Measurements from ENCODE around the gene WDTC1.
"Not testable (repeated sequence)": the region's sequence is repeated elsewhere in the genome, so short reads cannot be mapped to it uniquely, and the experiment has no call there.

The WDTC1 gene

DNA sequence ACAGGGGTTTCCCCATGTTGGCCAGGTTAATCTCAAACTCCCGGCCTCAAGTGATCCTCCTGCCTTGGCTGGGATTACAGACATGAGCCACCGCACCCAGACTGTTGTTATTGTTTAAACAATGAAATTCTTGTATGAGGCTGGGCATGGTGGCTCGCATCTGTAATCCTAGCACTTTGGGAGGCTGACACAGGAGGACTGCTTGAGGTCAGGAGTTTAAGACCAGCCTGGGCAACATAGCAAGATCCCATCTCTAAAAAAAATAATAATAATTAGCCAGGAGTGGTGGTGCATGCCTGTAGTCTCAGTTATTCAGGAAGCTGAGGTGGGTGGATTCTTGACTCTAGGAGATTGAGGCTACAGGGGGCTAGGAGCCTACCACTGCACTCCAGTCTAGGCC is 6.7 kb upstream of the WDTC1 start:
- DNase-seq (ENCODE audit: insufficient read length, low spot score) = no peak
- FAIRE-seq = no peak
- no peak for TF ChIP-seq POLR2A (IDR thresholded peaks at IDR 0.05; ENCODE audit: low read depth, low read length)

GRCh38 chr1:27233667-27234048 is 774 bp upstream of the WDTC1 start:
- no peak for FAIRE-seq
- DNase-seq (ENCODE audit: insufficient read length, low spot score) = no peak
- TF ChIP-seq POLR2A (IDR thresholded peaks at IDR 0.05; ENCODE audit: low read depth, low read length) = no peak

GRCh38 chr1:27235827-27236226 is 1.4 kb downstream of the WDTC1 start:
- DNase-seq (ENCODE audit: insufficient read length, low spot score) = no peak
- FAIRE-seq = no peak
- no peak for TF ChIP-seq POLR2A (IDR thresholded peaks at IDR 0.05; ENCODE audit: low read depth, low read length)

- TF ChIP-seq POLR2A (IDR thresholded peaks at IDR 0.05; ENCODE audit: low read depth, low read length) = no peak
- FAIRE-seq (no peak), DNase-seq (ENCODE audit: insufficient read length, low spot score) (no peak)
Measured at GRCh38 chr1:27237112-27237511, 2.7 kb downstream of the WDTC1 start.

GRCh38 chr1:27238032-27238431 is 3.6 kb downstream of the WDTC1 start:
- DNase-seq (ENCODE audit: insufficient read length, low spot score) = no peak
- no peak for TF ChIP-seq POLR2A (IDR thresholded peaks at IDR 0.05; ENCODE audit: low read depth, low read length)
- no peak for FAIRE-seq

DNA sequence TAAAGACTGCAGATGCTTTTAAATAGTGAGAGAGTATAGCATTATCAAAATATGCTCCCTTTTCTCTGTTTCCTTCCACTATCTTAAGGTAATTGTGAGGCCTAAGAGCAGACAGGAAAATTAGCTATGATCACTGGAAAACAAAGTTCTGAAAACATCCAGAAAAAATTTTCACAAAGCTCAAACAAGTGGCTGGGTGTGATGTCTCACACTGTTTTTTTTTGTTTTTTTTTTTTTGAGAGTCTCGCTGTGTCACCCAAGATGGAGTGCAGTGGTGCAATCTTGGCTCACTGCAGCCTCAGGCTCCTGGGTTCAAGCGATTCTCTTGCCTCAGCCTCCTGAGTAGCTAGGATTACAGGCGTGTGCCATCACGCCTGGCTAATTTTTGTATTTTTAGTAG is 7.2 kb downstream of the WDTC1 start:
- FAIRE-seq (no peak), DNase-seq (ENCODE audit: insufficient read length, low spot score) (no peak)
- no peak for TF ChIP-seq POLR2A (IDR thresholded peaks at IDR 0.05; ENCODE audit: low read depth, low read length)

DNA sequence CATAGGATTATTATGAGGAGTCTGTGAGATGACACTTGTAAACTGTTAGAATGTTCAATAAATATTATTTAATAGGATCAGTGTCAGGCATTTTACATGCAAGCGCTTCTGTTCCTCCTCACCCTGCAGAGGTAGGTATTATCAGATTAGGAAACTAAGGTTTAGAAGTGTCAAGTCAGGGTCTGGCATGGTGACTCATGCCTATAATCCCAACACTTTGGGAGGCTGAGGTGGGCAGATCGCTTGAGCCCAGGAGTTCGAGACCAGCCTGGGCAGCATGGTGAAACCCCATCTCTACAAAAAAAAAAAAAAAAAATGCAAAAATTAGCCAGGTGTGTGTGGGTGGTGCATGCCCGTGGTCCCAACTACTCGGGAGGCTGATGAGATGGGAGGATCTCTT is 9.2 kb downstream of the WDTC1 start:
- not testable (repeated sequence) for DNase-seq (ENCODE audit: insufficient read length, low spot score); FAIRE-seq

DNA sequence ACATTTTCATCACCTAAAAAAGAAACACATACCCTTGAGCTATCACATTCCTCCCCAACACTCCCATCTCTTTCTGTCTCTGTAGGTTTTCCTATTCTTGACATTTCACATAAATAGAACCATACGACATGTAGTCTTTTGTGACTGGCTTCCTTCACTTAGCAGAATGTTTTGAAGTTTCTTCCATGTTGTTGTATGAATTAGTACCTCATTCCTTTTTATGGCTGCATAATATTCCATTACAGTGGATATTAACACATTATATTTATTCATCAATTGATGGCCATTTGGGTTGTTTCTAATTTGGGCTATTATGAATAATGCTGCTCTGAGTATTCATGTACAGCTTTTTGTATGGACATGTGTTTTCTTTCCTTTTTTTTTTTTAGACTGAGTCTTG is 11.8 kb downstream of the WDTC1 start:
- DNase-seq (ENCODE audit: insufficient read length, low spot score) (no peak), FAIRE-seq (no peak)
- no peak for TF ChIP-seq POLR2A (IDR thresholded peaks at IDR 0.05; ENCODE audit: low read depth, low read length)

- DNase-seq (ENCODE audit: insufficient read length, low spot score) = no peak
- TF ChIP-seq POLR2A (IDR thresholded peaks at IDR 0.05; ENCODE audit: low read depth, low read length) = no peak
- no peak for FAIRE-seq
Measured at GRCh38 chr1:27253596-27253995, 19.2 kb downstream of the WDTC1 start.

- DNase-seq (ENCODE audit: insufficient read length, low spot score) = no peak
- TF ChIP-seq POLR2A (IDR thresholded peaks at IDR 0.05; ENCODE audit: low read depth, low read length) = no peak
- no peak for FAIRE-seq
Measured at GRCh38 chr1:27255136-27255535, 20.7 kb downstream of the WDTC1 start.

DNA sequence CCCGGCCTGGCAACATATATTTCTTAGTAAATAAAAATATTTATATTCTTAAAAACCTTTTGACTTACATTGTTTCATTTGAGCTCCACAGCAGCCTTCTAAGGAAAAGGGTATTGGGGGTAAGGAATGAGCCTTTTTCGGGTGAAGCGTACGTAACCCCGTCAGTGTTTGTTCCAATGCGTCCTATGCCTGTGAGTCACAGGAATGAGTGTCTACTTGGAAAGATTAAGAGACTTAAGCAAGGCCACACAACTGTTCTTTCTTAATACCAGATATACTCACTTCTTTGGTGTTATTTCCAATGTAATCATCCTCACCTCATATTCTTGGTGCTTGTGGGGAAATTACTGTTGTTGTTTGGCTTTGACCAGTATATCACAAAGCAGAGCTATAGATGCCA is 22.7 kb downstream of the WDTC1 start:
- no peak for TF ChIP-seq POLR2A (IDR thresholded peaks at IDR 0.05; ENCODE audit: low read depth, low read length)
- DNase-seq (ENCODE audit: insufficient read length, low spot score) = no peak
- FAIRE-seq = no peak

DNA sequence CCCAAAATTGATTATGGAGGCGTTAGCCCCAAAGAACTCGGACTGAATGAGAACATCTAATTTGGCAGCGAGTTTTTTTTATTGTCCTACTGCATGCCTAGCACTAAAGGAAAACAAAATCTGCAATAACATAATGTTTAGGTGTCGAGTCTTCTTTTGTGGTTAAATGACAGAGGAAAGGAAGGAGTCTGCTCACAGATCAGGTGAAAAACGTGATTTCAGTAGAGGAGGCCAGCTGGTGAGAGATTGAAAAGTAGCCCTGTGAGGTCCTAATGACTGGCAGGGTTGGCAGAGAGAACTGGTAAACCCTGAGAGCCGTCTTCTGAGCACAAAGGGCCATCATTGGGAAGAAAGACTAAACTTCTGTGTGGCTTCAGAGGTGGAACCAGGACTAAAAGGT is 24.2 kb downstream of the WDTC1 start:
- FAIRE-seq (no peak), DNase-seq (ENCODE audit: insufficient read length, low spot score) (no peak)
- no peak for TF ChIP-seq POLR2A (IDR thresholded peaks at IDR 0.05; ENCODE audit: low read depth, low read length)

- FAIRE-seq = no peak
- DNase-seq (ENCODE audit: insufficient read length, low spot score) = no peak
- no peak for TF ChIP-seq POLR2A (IDR thresholded peaks at IDR 0.05; ENCODE audit: low read depth, low read length)
Measured at GRCh38 chr1:27267153-27267552, 32.7 kb downstream of the WDTC1 start.

DNA sequence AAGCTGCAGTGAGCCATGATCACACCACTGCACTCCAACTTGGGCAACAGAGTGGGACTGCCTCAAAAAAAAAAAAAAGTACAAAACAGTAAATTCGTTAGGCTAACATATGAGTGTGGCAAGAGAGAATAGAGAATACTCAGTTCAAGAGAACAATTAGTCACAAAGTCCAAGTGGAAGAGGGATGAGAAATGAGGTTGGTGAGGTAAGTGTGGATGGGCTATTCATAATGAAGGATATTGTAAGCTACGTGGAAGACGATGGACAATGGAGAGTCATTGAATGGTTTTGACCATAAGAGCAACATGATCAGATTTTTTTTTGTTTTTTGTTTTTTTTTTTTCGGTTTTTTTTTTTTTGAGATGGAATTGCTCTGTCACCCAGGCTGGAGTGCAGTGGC is 34.8 kb downstream of the WDTC1 start:
- DNase-seq (ENCODE audit: insufficient read length, low spot score) (no peak), FAIRE-seq (no peak)
- no peak for TF ChIP-seq POLR2A (IDR thresholded peaks at IDR 0.05; ENCODE audit: low read depth, low read length)

GRCh38 chr1:27274204-27274603 is 39.8 kb downstream of the WDTC1 start:
- FAIRE-seq = no peak
- TF ChIP-seq POLR2A (IDR thresholded peaks at IDR 0.05; ENCODE audit: low read depth, low read length) = no peak

GRCh38 chr1:27275696-27276095 is 41.3 kb downstream of the WDTC1 start:
- DNase-seq (ENCODE audit: insufficient read length, low spot score) (no peak), FAIRE-seq (no peak)
- no peak for TF ChIP-seq POLR2A (IDR thresholded peaks at IDR 0.05; ENCODE audit: low read depth, low read length)

More at GRCh38 chr1:27274204-27274603, 39.8 kb downstream of the WDTC1 start:
- no peak for DNase-seq (ENCODE audit: insufficient read length, low spot score)
